Activated CD4-positive, CD25-positive, alpha-beta regulatory T cell treated with anti-CD3 and anti-CD28 coated beads, Interleukin-2, amount 50 U/mL, for 16 hours (primary cell): ENCODE results near the gene CRHBP.
"Not testable (repeated sequence)": the region's sequence is repeated elsewhere in the genome, so short reads cannot be mapped to it uniquely, and the experiment has no call there.

Experiments used
- DNase-seq: peaks from one replicate; pipeline ENCODE4 v3.0.0-alpha.2; 2020; ENCODE audit warnings: low read depth, low spot score

The CRHBP gene, protein sequence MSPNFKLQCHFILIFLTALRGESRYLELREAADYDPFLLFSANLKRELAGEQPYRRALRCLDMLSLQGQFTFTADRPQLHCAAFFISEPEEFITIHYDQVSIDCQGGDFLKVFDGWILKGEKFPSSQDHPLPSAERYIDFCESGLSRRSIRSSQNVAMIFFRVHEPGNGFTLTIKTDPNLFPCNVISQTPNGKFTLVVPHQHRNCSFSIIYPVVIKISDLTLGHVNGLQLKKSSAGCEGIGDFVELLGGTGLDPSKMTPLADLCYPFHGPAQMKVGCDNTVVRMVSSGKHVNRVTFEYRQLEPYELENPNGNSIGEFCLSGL

DNA sequence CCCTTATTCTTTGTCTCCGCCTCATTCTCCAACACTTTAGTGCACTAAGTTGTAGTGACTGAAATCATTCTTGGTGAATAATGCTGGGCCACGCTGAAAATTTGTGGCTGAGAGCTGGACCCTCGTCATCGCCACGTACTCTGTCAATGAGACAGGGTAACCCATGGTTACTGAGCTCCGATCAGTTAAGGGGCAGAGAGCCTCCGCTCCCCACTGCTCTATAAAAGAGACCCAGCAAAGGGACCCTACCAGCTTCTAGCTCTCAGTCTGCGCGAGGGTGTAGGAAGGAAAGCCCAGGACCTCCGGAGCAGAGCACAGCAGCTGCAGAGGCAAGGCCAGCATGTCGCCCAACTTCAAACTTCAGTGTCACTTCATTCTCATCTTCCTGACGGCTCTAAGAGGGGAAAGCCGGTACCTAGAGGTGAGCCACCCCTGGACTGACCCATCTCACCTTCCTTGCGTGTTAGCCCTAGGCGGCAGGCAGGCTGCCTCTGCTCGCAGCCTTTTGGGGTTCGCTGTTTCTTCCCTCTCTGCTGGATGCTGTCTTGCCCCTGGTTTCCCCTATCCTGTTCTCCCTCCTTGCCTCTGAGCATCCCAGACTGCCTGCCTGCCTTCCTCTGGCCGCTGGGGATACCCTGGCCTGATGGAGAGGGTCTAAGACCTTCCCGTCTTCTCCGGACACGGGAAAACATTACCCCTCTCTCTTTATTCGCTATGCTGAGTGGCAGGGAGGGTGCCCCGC lies at the start of gene CRHBP:
Gene CRHBP (plus strand): TSS at position 251 of the 742 bp plus-strand sequence. CDS start 90 bp downstream, at position 341.
- no peak for DNase-seq

DNA sequence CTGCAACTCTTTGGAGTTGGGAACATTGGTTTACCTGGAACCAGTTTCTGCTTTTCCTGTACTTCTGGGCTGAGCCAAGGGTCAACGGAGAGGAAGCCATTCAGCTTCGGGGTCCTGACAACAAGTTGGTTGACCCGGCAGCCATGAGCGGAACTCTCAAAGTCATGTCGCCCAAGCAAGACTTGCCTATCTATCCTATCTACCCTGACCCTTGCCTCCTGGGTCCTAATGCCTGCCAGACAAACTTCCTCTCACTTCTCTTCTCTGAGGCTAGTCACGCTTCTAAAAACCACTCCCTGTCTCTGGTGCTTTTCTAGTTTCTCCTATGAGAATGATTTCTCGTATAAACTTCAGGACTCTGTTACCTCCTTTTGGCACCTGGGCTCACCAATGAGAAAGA lies 44.7 kb upstream of the CRHBP start:
- DNase-seq: no peak

DNA sequence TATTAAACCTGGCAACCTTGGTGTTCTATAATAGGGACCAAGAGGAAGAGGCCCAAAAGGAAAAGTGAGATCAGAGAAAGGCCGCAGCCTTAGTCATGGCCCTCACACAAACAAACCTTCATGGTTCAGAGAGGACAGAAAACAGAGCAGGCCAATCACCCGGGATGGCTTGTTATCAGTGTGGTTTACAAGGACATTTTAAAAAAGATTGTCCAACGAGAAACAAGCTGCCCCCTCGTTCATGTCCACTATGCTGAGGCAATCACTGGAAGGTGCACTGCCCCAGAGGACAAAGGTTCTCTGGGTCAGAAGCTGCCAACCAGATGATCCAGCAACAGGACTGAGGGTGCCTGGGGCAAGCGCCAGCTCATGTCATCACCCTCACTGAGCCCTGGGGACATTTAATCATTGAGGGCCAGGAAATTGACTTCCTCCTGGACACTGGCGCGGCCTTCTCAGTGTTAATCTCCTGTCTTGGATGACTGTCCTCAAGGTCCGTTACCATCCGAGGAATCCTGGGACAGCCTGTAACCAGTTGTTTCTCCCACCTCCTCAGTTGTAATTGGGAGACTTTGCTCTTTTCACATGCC lies 42.4 kb upstream of the CRHBP start:
- not testable (repeated sequence) for DNase-seq

DNA sequence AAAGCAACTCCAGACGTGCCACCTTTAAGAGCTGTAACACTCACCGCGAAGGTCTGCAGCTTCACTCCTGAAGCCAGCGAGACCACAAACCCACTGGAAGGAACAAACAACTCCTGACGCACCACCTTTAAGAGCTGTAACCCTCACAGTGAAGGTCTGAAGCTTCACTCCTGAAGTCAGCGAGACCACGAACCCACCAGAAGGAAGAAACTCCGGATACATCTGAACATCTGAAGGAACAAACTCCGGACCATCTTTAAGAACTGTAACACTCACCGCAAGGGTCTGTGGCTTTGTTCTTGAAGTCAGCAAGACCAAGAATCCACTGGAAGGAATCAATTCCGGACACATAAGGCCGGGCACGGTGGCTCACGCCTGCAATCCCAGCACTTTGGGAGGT lies 38.2 kb upstream of the CRHBP start:
- DNase-seq: not testable (repeated sequence)

DNA sequence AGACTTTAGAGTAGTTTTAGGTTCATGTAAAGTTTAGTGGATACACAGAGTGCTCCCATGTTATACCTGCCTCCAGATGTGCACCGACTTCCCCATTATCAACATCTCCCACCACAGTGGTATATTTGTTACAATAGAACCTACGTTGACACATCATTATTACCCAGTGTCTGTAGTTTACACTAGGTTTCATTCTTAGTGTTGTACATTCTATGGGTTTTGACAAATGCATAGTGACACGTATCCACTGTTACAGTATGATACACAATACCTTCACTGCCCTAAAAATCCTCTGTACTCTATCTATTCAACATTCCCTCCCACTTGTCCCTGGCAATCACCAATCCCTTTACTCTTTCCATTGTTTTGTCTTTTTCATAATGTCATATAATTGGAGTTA lies 34.3 kb upstream of the CRHBP start:
- no peak for DNase-seq

DNA sequence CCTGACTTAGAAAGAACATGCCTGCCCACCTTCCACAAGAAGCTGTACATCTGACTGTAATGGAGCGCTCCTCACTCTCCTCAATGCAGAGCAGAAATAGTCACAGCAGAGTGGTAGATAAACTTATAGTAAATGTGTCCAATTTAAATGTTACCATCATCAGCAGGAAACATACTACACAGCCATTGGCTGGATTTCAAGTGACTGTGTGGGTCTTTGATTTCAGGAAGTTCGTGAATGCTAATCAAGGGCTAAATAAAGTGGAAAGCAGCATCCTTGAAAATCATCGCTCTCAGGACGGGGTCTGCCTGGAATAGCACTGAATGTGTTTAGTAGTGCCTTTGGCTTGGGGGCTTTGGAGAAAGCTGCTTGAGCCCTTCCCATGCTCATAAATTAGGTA lies 32.4 kb upstream of the CRHBP start:
- no peak for DNase-seq

DNA sequence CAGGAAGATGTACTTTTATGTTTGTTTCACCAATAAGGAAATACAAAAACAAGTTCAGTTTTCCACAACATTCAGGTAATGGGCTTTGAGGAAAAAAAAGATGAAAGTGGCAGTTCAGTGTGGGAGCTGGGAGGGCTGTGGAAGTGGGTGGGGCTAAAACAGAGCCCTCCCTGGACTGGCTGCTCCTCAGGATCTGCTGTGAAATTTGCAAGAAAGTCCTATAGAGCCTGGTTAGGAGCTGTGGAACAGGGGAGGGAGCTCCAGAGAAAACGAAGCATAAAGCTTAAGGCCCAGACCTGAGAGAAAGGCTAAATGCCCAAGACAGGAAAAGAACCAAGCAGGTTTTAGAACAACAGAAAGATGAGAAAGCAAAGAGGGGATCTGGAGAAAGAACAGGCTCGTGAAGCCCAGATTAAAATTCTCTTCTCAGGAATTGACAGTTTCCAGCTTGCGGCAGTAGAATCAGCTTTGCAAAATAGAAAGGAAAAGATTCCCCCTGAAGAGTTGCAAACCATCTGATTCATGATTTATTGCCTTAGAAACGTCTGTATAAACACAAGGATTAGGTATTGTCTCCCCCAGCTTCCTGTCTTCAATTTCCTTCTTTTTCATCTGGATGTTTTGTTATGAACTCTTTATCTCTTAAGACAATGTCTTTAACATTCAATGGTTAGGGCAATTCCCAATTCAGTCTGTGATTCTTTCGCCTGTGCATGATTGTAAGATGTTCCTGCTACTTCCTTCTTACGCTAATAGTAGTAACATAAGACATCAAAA lies 26.3 kb upstream of the CRHBP start:
- no peak for DNase-seq

DNA sequence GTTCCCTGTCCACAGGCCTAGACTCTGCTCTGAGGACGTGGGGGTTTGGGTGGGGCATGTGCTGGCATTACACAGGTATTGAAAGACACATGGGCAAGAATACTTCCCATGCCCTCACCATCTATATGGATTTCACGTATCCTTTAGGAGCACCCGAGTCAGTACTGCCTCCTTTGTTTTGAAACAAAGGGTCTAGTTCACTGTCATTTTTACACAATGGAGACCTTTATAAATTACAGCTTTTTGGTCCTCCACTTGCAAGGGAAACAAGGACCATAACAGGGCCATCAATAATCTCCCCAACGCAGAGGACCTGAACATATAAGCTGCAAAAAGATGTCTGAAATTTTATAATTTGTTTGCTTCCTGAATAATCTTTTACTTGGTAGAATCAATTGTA lies 24.9 kb upstream of the CRHBP start:
- no peak for DNase-seq

DNA sequence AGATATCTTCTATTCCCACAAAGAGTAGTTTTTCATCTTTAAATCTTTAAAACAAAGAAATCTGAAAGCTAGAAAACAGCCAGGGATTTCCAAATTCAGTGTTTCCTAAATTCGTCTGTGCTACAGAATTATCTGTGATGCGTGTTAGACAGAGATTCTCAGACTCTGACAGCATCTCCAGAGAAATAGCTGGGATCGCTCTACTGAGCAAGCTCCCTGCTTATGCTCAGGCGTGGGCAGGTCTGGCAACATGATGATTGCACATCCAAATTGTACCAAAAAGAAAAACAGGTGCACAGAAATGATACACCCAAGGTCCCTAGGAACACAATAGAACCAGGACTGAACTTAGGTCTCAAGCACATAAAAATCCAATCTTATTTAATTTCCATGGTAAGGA lies 22.8 kb upstream of the CRHBP start:
- DNase-seq: no peak

DNA sequence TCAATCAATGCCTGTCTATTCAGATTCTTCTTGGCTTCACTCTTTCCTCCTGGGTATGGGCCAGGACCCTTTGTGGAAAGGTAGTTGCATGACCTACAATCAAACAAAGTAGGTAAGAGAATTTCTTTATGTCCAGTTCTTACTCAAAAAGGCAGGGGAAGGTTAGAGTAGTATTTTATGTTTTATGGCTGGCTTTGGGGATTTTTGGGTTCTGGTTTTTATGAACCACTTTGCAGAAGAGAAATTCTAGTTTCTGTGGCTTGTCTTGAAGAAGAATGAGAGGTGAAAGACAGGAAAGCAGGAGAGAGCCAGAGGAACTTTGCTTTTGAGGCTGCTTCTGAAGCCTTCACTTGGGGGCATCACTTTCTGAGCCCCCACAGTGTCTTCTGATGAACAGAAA lies 14.7 kb upstream of the CRHBP start:
- no peak for DNase-seq

DNA sequence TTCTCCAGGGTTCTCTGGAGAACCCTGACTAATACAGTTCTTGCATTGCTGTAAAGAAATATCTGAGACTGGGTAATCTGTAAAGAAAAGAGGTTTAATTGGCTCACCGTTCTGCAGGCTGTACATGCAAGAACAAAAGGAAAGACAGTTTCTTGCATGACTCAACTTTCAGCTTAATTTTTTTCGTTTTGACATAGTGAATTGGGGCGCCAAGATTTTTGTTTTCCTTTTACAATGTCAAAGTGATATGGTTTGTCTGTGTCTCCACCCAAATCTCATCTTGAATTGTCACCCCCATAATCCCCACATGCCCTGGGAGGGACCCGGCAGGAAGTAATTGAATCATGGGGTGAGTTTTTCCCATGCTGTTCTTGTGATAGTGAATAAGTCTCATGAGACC lies 11.8 kb upstream of the CRHBP start:
- DNase-seq: no peak

DNA sequence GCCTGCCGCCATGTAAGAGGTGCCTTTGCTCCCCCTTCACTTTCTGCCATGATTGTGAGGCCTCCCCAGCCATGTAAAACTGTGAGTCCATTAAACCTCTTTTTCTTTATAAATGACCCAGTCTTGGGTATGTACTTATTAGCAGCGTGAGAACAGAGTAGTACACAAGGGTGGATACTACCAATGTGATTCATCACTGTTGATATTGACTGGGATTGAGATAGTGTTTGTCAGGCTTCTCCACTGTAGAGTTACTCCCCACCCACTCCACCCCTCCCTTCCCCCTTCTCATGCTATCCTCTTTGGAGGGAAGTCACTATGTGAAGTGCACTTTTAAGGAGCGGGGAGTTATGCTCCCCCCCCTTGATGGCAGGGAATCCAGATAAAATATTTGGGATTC lies 11.4 kb upstream of the CRHBP start:
- no peak for DNase-seq

DNA sequence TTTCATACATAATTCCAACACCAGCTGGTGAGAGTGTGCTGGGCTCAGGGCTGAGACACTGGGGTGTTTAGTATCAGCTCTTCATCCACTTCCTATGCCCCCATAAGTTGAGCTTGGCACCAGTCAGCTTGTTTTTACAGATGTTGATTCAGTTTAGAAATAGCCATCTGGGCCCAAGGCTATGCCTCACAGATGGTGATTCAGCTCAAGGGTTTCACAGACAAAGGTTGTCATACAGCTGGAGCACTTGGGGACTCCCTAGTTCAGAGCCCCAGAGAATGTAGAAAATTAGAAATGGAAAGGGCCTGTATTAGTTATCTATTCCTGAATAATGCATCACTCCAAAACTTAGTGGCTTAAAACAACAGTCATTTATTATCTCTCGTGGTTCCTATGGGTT lies 10.3 kb upstream of the CRHBP start:
- no peak for DNase-seq

DNA sequence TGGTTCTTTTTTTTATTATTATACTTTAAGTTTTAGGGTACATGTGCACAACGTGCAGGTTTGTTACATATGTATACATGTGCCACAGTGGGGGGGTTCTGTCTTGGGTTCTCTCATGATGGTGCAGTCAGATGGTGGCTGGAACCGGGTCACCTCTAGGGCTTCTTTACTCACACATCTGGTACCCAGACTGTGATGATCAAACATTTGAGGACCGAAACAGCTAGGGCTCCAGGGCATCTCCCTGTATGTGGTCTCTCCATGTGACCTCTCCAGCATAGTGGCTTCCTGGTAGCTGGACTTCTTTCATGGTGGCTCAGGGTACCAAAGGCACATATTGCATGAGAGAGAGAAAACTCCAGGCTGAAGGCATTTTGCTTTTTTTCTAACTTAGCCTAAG lies 9.8 kb upstream of the CRHBP start:
- DNase-seq: no peak

DNA sequence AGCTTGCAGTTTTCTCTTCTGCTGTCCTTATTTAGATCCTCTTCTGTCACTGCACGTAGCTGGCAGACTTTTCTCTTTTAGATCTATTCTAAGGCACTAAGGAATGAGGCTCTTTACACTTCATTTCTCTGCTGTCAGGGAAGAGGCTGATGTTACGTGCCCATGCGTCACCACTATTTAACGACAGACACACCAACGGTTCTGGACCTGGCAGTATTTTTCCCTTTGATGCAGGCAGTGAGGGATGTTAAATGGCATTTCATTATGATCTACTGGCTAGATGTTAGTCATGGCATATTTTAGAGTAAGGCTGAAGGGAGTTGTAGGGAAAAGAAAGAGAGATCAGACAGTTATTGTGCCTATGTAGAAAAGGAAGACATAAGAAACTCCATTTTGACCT lies 8.2 kb upstream of the CRHBP start:
- no peak for DNase-seq

DNA sequence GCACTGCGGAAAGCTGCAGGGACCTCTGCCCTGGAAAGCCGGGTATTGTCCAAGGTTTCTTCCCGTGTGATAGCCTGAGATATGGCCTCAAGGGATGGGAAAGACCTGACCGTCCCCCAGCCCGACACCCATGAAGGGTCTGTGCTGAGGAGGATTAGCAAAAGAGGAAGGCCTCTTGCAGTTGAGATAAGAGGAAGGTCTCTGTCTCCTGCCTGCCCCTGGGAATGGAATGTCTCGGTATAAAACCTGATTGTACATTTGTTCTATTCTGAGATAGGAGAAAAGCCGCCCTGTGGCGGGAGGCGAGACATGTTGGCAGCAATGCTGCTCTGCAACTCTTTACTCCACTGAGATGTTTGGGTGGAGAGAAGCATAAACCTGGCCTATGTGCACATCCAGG lies 7.6 kb upstream of the CRHBP start:
- DNase-seq: not testable (repeated sequence)

DNA sequence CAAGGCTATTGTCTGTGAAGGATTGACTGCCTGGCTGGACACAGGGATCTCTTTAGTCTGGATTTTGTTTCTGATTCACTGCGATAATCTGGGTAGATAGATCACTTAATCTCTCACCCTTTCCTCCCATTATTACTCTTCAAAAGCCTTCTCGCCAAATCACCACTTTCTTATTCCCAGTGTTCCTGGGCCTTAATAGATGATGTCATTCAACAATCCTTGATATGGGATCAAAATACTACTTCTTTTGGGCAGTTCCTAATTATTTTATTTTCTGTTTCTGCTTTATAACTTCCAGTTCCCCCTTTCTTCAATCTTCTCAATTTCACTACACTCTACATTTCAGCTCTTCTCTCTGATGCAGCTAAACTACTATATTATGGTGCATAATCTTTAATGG lies 6.8 kb upstream of the CRHBP start:
- DNase-seq: no peak

DNA sequence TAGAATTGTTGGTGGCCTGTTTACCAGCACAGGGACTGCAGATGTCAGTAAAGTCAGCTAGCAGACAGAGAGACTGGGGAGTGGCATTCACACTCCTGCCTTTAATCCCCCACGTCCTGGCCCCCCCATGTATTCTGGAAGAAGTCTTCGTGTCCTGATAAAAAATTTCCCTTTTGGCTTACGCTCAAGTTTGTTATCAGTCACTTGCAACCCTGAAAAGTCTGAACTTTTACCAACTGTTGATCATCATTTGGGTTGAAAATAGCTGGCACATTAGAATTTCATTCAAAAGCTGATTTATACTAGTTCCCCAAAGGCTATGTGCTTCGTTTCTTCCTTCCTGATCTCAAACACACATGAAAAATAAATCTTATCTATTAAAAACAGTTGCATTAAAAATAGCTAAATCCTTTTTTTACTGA lies 5.8 kb upstream of the CRHBP start:
- DNase-seq: no peak

DNA sequence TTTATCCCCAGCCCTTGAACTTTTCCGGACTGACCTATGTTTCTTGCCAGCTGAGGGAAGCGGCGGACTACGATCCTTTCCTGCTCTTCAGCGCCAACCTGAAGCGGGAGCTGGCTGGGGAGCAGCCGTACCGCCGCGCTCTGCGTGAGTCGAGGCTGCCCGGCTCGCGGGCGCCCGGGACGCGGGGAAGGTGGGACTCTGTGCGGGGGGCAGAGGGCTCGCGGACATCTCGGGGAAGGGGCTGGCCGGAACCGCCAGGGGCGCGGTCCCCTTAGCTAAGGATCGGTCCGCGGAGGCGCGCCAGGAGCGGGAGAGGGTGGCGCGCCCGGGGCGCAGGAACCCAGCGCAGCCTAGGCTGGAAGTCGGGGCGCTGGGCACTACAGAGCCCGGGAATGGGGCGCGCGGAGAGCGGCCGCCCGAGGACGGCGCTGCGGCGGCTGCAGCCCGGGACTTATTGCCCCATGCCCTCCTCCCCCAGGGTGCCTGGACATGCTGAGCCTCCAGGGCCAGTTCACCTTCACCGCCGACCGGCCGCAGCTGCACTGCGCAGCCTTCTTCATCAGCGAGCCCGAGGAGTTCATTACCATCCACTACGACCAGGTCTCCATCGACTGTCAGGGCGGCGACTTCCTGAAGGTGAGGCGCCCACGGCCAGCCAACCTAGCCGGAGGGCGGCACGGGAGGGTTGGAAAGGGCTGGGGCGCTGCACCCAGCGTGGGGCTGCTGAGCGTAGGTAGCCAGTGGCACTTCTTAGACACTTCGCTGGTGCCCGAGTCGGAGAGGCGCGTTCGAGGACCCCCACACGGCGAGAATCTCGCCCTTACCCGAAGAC lies 922 bp downstream of the CRHBP start:
- DNase-seq: no peak

DNA sequence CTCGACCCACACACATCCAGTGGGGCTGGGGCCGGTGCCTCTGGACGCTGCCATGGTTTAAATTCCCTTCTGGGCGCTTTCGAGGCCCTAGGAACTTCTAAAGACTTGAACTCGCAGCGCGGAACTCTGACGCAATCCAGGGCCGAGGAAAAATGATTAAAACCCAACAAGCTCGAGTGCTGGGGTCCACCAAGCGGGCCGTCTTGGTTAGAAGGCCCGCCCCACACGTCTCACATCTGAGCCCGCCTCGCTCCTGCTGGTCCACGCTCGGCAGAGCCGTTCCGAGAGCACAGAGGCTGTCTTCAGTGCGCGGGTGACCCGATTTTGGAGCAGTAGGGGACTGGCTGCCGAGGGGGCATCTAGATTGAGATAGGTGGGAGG lies 1.5 kb downstream of the CRHBP start:
- no peak for DNase-seq

DNA sequence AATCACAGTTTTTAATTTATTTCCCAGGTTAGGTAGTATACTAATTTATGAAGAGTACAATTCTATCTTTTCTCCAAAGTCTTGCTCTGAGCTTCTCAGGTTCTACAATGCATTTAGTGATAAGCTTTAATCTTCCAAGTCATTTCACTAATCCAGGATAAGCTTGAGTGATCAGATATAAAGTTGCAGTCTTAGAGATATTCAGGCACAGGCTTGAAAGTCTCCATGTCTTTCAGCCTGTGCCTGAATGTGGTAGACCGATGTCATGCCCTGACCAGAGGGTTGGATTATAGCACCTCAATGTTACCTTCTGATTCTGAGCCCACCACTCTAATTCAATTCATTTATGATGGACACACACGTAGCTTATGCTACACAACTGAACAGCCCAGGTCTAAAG lies 3.2 kb downstream of the CRHBP start:
- no peak for DNase-seq
